Uterine smooth muscle cell (primary cell): Measurements from ENCODE around the gene SMIM29. TPM values are rescaled to one million over a fixed set of nuclear protein-coding genes. Genes with fewer than 3 reads are reported as not detected.

Source experiments
- total RNA-seq: library from RNA; depleted of rRNA; stranded (reverse); fragments of >200 nt; gene quantifications from 2 replicates; pipeline ENCODE4 v1.2.3, GENCODE V29; 2014

Gene SMIM29
- 61.8 and 71.2 TPM in 2 replicates for total RNA-seq

GRCh38 chr6:34248727-34249468, at the start of gene SMIM29:
Gene SMIM29, minus strand, starts transcription at chr6:34249006. Its CDS starts 1,215 bp downstream, at chr6:34247791.

GRCh38 chr6:34236443-34237315, 12.1 kb downstream of the SMIM29 start, which contains the start of gene HMGA1:
Gene HMGA1, plus strand, starts transcription at chr6:34236873. Its CDS starts 3,908 bp downstream, at chr6:34240781.

Other genes with a start within 250 kb of the SMIM29 start
- under 0.01 TPM in 2 replicates for gene GRM4, start 102.9 kb downstream of the SMIM29 start, total RNA-seq
- gene HMGA1, start 12.1 kb downstream of the SMIM29 start, total RNA-seq, result 259 and 600 TPM in 2 replicates
- 13.6 and 17.4 TPM in 2 replicates for gene NUDT3, start 143.7 kb upstream of the SMIM29 start, total RNA-seq
- 2,663 and 3,191 TPM in 2 replicates for gene RPS10, start 177.1 kb upstream of the SMIM29 start, total RNA-seq
- not detected in 2 replicates for gene PACSIN1, start 217.1 kb upstream of the SMIM29 start, total RNA-seq